Activated CD4-positive, alpha-beta T cell treated with anti-CD3 and anti-CD28 coated beads for 24 hours (primary cell): ENCODE results near the gene SUSD5.
"Not testable (repeated sequence)": the region's sequence is repeated elsewhere in the genome, so short reads cannot be mapped to it uniquely, and the experiment has no call there.

ENCODE experiments used
- DNase-seq, 2 donors: peaks; one replicate each; pipeline ENCODE4 v3.0.0-alpha.2; 2020; ENCODE audit warnings: low read depth in 2 of 2

SUSD5 gene

GRCh38 chr3:33152363-33153360 is 65.9 kb downstream of the SUSD5 start:
- DNase-seq, result no peak

- DNase-seq, result no peak
These were observed 69.3 kb downstream of the SUSD5 start for GRCh38 chr3:33149342-33149741.

- no peak for DNase-seq
These were observed 71.7 kb downstream of the SUSD5 start for GRCh38 chr3:33146791-33147445.

GRCh38 chr3:33145901-33146580 is 72.6 kb downstream of the SUSD5 start:
- no peak for DNase-seq

DNA sequence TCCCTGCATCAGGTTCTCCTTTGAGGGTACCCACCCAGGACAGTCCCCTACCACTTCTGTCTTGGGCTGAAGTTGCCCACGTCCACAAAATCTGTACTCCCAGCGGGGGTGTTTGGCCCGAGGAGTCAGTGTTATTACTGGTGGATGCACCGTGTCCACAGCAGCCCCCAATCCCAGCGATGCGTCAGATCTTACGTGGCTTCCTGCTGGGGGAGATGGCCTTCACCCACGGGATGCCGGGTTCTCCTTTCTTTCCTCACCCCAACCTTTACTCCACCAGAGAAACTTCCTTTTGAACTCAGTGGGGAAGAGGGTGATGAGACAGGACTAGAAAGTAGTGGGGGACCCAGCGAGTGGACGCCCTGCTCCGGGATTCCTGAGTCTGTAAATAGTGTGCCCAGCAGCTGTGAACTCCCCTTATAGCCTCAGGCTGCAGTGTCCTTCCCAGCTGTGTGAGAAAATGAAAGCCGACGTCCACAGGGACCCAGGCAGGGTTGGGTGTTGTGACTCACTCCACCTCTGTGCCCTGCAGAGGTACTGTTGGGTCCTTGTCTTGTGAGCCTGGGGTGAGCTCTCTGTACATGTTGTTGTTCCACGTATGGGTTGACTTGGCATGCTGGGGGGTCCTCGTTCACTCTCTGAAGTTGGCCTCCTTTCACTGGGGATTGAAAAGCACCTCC is 73.2 kb downstream of the SUSD5 start:
- no peak for DNase-seq

- DNase-seq, result peak in 1 of 2 donors; percentile 12
These were observed 74.2 kb downstream of the SUSD5 start for GRCh38 chr3:33144433-33144832.

DNA sequence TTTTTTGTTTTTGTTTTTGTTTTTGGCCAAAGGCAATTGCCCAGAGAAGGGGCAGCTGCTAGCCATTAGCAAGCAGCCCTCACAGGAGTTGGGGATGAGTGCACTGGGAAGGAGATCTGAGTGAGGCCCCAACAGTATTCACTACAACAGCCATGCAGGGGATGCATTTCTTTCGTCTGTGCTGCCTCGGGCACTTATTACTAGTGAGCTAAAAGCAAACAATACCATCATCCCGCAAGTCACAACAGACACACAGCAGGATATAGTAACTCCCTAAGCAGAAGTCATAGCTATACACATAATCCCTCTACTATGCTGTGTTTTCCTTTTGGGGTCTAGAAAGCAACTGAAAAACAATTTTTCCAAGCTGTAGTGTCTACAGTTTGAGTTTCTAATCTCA is 77.6 kb downstream of the SUSD5 start:
- DNase-seq, result no peak

GRCh38 chr3:33139996-33140395 is 78.6 kb downstream of the SUSD5 start:
- DNase-seq, result no peak

DNA sequence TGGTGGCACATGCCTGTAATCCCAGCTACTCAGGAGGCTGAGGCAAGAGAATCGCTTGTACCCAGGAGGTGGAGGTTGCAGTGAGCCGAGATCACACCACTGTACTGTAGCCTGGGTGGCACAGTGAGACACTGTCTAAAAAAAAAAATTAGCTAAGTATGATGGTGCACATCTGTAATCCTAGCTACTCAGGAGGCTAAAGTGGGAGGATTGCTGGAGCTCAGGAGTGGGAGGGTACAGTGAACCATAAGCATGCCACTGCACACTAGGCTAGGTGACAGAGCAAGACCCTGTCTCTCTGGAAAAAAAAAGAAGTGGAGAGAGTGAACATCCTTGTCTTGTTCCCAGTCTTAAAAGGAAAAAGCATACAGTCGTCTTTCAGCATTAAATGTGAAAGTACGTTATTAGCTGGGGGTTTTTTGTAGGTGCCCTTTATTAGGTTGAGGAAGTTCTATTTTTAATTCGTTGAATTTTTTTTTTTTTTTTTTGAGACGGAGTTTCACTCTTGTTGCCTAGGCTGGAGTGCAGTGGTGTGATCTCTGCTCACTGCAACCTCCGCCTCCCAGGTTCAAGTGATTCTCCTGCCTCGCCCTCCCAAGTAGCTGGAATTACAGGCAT is 79.5 kb downstream of the SUSD5 start:
- DNase-seq, result not testable (repeated sequence)

DNA sequence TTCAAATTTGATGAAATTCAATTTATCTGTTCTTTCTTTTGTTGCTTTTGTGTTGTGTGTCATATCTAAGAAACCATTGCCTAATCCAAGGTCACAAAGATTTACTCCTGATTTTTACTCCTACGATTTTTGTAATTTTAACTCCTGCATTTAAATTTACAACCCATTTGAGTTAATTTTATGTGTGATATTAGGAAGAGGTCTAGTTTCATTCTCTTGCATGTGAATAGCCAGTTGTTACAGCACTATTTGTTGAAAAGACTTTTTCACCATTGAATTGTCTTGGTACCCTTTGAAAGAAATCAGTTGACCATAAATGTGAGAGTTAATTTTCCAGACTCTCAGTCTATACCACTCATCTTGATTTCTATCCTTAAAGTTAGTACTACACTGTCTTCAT is 80.9 kb downstream of the SUSD5 start:
- no peak for DNase-seq

- no peak for DNase-seq
These were observed 84.5 kb downstream of the SUSD5 start for GRCh38 chr3:33134026-33134625.

DNA sequence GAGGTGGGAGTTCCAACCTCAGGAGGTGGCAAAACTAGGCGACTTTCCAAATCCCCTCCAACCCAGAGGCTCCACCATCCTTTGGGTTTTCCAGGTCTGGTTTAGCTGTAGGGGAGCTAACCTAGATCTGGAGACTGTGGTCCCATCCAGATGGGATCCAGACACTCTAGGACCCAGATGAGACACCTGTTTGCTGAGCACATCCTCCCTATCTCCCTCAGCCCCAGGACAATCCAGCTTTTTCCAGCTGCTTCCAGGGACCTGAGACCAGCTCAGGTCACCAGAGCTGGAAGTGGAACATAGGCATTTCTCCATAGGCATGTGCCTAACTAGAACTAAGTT is 86.6 kb downstream of the SUSD5 start:
- DNase-seq, result no peak

- DNase-seq, result no peak
These were observed 87.1 kb downstream of the SUSD5 start for GRCh38 chr3:33131331-33132018.

DNA sequence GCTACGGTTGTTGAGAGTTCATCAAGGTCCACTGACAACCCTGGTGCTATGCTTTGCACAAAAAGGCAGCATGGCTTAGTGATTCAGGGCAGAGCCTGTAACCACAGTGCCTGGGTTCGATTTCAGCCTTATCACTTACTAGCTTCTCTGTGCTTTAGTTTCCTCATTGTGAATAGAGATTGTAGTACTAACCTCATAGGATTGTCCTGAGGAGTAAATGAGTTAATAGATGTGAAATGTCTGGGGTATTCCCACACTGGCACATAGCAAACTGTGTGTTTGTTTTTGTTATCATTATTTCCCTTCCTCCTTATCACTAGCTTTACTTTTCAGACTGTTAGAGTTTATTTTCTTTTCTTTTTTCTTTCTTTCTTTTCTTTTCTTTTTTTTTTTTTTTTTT is 88.5 kb downstream of the SUSD5 start:
- no peak for DNase-seq

DNA sequence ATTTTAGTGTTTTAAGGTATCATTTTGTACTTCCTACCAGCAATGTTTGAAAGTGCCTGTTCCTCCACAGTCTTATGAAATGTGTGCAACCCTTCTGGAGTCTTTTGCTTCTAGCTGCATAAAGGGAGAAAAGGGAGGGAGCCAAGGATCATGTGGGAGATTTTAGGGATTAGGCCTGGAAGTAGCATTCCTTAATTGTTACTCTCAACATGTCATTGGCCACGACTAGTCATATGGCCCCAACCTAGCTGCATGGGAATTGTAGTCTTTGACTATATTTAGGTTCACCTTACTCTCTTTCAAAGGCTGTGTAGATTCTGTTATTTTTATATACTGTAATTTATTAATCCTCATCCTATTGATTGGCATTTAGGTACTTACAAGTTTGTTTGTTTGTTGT is 89.9 kb downstream of the SUSD5 start:
- DNase-seq, result no peak

DNA sequence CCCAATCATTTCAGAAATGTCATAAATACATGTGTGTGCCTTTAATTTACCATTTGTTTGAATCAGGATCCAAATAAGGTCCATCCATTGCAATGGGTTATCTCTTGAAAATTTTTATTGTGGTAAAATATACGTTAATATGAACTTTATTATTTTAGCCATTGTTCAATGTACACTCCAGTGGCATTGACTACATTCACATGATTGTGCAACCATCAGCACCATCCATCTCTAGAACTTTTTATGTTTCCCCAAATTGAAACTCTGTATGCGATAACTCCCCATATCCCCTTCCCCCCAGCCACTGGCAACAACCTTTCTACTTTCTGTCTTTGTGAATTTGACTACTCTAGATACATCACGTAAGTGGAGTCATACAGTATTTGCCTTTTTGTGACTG is 92.8 kb downstream of the SUSD5 start:
- no peak for DNase-seq

DNA sequence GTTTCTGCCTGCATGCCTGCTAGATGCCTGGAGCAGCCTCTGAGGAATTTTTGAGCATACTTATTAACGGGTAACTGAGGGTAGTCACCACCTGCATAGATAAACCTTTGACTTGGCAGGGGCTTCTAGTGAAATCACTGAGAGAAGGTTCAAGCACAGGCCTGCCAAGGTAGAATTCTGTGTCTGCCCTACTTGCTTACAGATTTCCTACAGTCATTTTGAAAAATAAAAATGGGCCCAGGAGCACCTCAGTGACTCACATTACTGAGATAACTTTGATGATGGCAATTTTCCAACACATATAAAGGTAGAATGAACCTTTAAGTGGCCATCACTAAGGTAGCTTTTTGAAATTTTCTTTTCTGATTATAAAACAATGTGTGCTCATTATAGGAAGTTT is 94.0 kb downstream of the SUSD5 start:
- DNase-seq, result no peak

DNA sequence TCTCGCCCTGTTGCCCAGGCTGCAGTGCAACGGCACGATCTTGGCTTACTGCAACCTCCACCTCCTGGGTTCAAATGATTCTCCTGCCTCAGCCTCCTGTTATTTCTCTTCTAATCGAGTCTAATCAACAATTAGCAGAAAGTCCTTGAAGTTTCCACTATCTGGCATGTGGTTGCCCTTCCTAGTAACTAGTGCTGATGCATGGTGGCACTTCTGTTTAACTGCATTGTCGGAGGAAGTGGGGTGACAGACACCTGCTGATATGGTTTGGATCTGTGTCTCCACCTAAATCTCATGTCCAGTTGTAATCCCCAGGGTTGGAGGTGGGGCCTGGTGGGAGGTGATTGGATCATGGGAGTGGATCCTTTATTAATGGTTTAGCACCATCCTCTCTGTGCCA is 95.6 kb downstream of the SUSD5 start:
- no peak for DNase-seq

DNA sequence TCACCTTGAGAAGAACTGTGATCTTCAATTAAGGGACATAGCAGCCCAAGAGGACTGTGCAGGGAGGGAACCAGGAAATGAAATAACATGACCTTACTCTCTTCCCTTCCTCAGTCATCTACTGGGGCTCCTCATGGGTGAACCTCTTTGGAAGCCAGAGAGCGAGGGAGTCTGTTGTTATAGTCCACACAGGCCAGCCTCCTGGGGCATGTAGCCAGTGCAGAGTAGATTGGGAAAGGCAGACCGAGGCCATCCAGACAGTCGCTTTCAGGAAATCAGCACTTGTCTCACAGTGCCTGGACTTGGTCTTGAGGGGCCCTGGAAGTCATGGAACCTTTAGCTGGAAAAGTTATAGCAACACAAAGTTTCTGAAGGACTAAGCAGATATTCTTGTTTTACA is 98.7 kb downstream of the SUSD5 start:
- no peak for DNase-seq

- DNase-seq, result no peak
These were observed 101.1 kb downstream of the SUSD5 start for GRCh38 chr3:33117461-33117860.
